ENCODE results near the gene PITRM1. TPM values are rescaled to one million over a fixed set of nuclear protein-coding genes. Genes with fewer than 3 reads are reported as not detected.

The PITRM1 gene
- total RNA-seq, 4 donors from 2014 or later, result 67.6 to 107 (median 74.0) TPM

GRCh38 chr10:3213758-3214515, 41.4 kb upstream of the PITRM1 start:
- ATAC-seq (ENCODE audit: low FRiP score), result no peak
- no peak for TF ChIP-seq CTCF (IDR thresholded peaks at IDR 0.05)
- no peak for DNase-seq (ENCODE audit: low spot score)

DNA sequence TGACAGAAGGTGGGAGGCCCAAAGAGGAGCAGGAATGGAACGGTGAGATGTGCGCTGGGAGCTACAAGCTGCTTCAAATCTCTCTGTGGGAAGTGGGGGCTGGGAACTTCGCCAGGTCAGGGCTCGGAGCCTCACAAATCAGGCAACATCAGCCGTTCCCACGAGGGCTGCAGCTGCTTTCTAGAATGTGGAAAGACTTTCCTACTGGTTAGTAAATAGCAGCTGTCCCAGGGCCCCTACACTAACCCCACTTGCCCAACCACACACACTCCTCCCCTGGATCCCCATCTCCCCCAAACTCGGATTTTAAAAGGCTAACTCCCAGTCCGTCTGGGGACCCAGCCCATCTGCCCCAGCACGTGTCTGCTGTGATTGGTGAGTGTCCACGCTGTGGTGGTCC, 40.6 kb upstream of the PITRM1 start:
- no peak for TF ChIP-seq CTCF (IDR thresholded peaks at IDR 0.05)
- ATAC-seq (ENCODE audit: low FRiP score) (no peak), DNase-seq (ENCODE audit: low spot score) (no peak)

DNA sequence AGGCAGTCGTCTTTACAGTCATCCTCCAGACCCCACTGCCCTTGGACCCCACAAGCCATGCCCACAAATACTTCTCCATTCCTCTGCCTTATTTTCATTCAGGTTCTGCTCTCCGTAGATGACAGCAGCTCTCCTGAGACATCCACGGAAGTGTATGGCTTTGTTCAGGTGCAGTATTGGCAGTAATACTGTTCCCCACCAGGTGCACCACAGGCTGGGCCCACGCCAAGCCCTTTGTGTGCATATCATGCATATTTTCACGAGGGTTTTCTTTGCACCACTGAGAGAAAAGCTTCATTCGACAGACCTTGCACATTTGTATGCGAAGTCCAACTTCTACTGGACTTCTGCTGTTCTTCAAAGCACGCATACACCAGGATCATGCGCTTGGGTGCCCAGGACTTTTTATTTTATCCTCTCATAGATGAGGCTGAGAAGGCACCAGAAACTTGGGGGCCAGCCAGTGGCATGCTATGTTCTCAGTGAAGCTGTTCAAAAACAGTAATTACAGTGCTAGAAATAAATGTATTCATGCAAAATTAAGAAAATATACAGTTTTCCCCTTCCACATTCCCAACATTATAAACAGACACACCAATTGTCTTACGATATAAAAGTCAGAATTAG, 37.8 kb upstream of the PITRM1 start:
- no peak for ATAC-seq (ENCODE audit: low FRiP score)
- TF ChIP-seq CTCF (IDR thresholded peaks at IDR 0.05), result no peak
- no peak for DNase-seq (ENCODE audit: low spot score)

GRCh38 chr10:3208481-3209406, 36.2 kb upstream of the PITRM1 start:
- ATAC-seq (ENCODE audit: low FRiP score), result no peak
- DNase-seq (ENCODE audit: low spot score), result no peak
- TF ChIP-seq CTCF (IDR thresholded peaks at IDR 0.05), result no peak

- TF ChIP-seq CTCF (IDR thresholded peaks at IDR 0.05), result no peak
- no peak for ATAC-seq (ENCODE audit: low FRiP score)
- DNase-seq (ENCODE audit: low spot score), result no peak
Observed at GRCh38 chr10:3207351-3207750, 34.8 kb upstream of the PITRM1 start.

- no peak for TF ChIP-seq CTCF (IDR thresholded peaks at IDR 0.05)
- ATAC-seq (ENCODE audit: low FRiP score) (no peak), DNase-seq (ENCODE audit: low spot score) (no peak)
Observed at GRCh38 chr10:3206511-3207157, 34.1 kb upstream of the PITRM1 start.

Data from omental fat pad (tissue), 4 donors.